Measurements from ENCODE around the gene CENPV. TPM values are rescaled to one million over a fixed set of nuclear protein-coding genes. Genes with fewer than 3 reads are reported as not detected.

The CENPV gene
- total and polyA plus RNA-seq, 2 of the 13 experiments (the other 11 are each of a cell fraction or from before 2014, with no cell fraction given): 193 to 292 TPM

GRCh38 chr17:16298140-16298662 lies 55.1 kb downstream of the CENPV start (continued):
- TF ChIP-seq HNF1A (IDR thresholded peaks at IDR 0.05; ENCODE audit: low read depth) (0 out of 2 replicates have a peak, but pooled peaks have one; percentile 36), HNF1A (CRISPR knock-in tag; IDR thresholded peaks at IDR 0.05; ENCODE audit: borderline replicate concordance) (peak; percentile 46; the same call in 1 of the 2 replicates), CSRNP1 (CRISPR knock-in tag; IDR thresholded peaks at IDR 0.05) (no peak), HOXD1 (CRISPR knock-in tag; IDR thresholded peaks at IDR 0.05) (0 out of 2 replicates have a peak, but pooled peaks have one; percentile 58), TEAD2 (CRISPR knock-in tag; IDR thresholded peaks at IDR 0.05) (no peak), ZNF431 (CRISPR knock-in tag; IDR thresholded peaks at IDR 0.05; ENCODE audit: borderline replicate concordance, low read depth) (0 out of 2 replicates have a peak, but pooled peaks have one; percentile 4), PAXIP1 (CRISPR knock-in tag; conservative IDR thresholded peaks at IDR 0.05) (peak; percentile 98), ERF (CRISPR knock-in tag; IDR thresholded peaks at IDR 0.05) (0 out of 2 replicates have a peak, but pooled peaks have one; percentile 20), ZNF775 (CRISPR knock-in tag; IDR thresholded peaks at IDR 0.05; ENCODE audit: borderline replicate concordance) (no peak), TFDP1 (CRISPR knock-in tag; IDR thresholded peaks at IDR 0.05; ENCODE audit: borderline replicate concordance) (0 out of 2 replicates have a peak, but pooled peaks have one; percentile 9), NFIC (IDR thresholded peaks at IDR 0.05; ENCODE audit: low read length) (peak; percentile 80), ETV5 (CRISPR knock-in tag; IDR thresholded peaks at IDR 0.05; ENCODE audit: borderline replicate concordance) (peak; percentile 40; the same call in 1 of the 2 replicates), ZNF672 (CRISPR knock-in tag; IDR thresholded peaks at IDR 0.05) (no peak), GTF3A (CRISPR knock-in tag; conservative IDR thresholded peaks at IDR 0.05) (no peak), HDAC2 (CRISPR knock-in tag; IDR thresholded peaks at IDR 0.05) (peak; percentile 32; the same call in 1 of the 2 replicates), FOXK1 (CRISPR knock-in tag; IDR thresholded peaks at IDR 0.05; ENCODE audit: borderline replicate concordance, low read depth) (peak; percentile 7; the same call in 1 of the 2 replicates), RXRB (CRISPR knock-in tag; IDR thresholded peaks at IDR 0.05; ENCODE audit: borderline replicate concordance) (peak; percentile 65; the same call in 1 of the 2 replicates), ZEB1 (IDR thresholded peaks at IDR 0.05; ENCODE audit: insufficient replicate concordance, low read depth) (peak; percentile 82), DMAP1 (CRISPR knock-in tag; IDR thresholded peaks at IDR 0.05) (peak; percentile 73; the same call in 1 of the 2 replicates), SMARCE1 (IDR thresholded peaks at IDR 0.05; ENCODE audit: borderline replicate concordance) (no peak)

Measured in HepG2 (cell line).